Ecto neural progenitor cell (in vitro differentiated cells): ENCODE measurements around the gene NECAP2.
A peak's percentile ranks its signal among the peaks of the same experiment; 100 is the strongest.

Experiments
- DNase-seq: peaks from one replicate; pipeline ENCODE4 v3.0.0-alpha.2; 2018; ENCODE audit warnings: low spot score

Gene NECAP2, protein sequence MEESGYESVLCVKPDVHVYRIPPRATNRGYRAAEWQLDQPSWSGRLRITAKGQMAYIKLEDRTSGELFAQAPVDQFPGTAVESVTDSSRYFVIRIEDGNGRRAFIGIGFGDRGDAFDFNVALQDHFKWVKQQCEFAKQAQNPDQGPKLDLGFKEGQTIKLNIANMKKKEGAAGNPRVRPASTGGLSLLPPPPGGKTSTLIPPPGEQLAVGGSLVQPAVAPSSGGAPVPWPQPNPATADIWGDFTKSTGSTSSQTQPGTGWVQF

DNA sequence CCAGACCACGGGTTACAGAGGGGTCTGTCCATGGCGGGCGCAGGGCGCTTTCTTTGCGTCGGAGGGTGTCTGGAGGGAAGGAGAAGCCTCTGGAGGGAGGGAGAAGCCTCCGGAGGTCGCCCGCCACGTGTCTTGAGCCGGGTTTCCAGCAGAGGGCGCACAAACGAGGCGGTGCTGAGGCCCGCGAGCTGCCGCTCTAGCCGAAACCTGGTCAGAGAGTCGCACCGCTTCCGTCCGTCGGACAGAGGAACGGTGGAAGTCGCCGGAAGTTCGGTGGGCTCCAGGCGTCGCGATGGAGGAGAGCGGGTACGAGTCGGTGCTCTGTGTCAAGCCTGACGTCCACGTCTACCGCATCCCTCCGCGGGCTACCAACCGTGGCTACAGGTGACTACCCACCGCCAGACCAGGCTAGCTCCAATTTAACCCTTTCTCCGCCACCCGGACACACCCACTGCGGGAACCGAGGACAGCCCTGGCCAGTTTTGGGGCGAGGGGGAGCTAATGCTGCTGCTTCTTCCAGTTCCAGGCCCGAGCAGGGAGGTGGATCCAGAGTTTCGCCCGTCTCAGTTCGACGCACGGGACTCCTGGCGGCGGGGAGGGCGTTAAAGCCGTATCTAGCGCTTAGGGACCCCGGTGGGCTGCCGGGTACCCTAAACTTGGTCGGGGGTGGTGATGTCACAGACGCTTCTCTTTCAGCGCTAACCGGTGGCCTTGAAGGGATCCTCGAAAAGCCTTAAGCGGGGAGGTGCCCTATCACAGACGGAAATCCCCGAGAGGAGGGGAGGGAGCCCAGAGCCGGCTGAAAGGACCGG is at the start of gene NECAP2:
Gene NECAP2 (plus strand): TSS at position 255 of the 812 bp plus-strand sequence. CDS start 38 bp downstream, at position 293.
- peak; percentile 97 for DNase-seq

DNA sequence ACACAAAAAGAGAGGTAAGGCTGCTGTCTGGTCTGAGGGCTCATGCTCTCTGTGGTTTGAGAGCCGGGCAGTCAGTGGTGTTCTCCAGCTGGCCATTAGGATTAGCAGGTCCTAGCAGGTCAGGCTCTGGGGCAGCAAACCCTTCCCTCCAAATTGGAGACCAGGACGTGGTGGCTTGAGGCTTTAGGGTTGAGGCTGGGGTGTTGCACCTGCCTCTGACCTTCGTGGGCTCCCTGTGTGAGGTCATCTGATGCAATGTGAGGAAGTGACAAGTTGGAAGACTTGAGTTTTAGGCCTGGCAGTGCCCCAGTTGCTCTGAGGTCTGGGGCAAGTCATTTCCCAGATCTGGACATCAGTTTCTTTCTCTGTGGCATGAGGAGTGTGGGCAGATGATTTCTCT is 49.1 kb upstream of the NECAP2 start:
- no peak for DNase-seq

DNA sequence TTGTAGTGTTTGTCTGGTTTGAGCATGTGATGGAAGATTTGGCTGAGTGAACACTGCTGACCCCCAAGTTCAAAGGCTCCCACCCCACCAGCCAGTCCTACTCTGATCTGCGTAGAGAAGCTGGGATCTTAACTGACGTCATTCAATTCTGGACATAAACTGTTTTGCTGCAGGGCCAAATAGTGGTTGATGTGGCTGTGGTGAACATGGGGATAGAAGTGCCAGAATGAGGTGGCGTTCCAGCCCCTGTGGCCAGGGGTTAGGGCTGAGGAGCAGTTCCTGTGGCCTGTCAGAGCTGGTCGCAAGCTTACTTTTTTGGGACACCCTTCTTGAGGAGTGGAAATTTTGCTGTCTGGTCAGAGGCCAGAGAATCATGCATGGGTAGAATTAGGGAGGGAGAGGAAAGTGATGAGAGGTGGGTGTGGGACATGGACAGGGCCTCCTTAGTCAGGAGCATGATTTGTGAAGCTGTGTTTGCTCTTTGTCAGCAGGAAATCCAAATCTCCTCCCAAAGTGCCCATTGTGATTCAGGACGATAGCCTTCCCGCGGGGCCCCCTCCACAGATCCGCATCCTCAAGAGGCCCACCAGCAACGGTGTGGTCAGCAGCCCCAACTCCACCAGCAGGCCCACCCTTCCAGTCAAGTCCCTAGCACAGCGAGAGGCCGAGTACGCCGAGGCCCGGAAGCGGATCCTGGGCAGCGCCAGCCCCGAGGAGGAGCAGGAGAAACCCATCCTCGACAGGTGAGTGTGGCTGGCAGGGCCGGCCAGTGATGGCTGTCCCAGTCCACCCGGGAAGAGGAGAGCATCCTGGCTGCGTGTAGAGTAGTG is 47.6 kb upstream of the NECAP2 start:
- DNase-seq = no peak

DNA sequence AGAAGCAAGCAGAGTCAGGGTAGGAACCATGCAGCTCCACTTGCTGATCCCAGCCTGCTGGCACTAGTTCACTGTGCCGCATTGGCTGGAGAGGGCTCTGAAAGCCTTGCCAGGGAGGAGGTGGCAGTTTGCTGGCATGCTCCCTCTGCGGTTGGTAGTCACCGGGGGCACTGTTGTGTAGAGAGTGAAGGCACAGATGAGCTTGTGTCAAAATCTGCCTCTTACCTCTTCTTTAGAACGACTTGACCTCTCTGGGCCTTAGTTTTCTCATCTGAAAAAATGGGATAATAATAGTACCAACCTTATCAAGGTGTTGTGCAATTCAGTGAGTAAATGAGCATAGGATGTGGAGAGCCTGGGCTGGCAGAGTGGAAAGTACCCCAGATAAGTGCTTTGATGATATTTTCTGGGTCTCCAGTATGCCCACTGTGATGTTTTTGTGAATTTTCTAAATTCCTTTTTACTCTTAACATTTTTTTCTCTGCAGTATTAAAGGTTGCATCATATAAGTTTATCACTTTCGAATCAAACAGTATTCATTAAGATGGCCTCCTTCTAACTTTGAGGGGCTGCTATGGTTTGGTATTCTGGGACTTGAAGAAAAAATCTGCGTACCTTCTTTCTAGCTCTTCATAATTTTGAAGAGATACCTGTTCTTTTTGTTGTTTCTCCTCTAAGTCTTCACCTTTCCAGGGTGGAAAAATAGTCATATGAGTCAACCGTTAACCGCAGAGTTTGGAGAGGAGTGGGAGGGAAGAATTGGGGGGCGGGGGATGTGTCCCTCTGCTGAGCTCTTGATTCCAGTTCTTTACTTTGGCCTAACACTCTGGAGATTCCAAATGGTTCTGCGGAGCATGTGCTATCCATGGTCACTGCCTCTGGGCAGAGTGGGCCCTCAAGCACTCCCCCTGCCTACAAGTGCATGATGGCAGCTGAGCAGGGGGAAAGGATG is 46.7 kb upstream of the NECAP2 start:
- DNase-seq = no peak

DNA sequence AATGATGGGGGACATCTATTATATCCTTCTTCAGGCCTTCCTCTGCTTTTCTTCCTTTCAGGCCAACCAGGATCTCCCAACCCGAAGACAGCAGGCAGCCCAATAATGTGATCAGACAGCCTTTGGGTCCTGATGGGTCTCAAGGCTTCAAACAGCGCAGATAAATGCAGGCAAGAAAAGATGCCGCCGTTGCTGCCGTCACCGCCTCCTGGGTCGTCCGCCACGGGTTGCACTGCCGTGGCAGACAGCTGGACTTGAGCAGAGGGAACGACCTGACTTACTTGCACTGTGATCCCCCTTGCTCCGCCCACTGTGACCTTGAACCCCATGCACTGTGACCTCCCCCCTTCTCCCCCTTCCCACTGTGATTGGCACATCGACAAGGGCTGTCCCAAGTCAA is 45.5 kb upstream of the NECAP2 start:
- no peak for DNase-seq

DNA sequence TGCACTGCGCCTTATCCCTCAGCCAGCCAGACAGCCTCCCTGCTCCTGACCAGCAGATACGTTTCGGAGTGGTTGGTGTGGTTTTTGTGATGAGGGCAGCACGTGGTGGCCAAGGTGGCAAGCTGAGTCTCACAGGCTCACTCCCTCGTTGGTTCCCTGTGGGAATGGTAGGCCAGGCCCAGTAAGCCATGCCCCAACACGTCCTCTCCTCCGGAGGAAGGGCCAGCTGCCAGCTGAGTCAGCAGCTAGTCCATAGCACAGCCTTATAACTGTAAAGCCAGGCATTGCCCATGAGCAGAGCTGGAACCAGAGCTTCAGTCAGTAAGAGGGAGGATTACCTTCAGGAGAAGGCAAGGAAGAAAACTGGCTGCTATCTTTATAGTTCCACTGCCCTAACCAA is 43.9 kb upstream of the NECAP2 start:
- DNase-seq = no peak

DNA sequence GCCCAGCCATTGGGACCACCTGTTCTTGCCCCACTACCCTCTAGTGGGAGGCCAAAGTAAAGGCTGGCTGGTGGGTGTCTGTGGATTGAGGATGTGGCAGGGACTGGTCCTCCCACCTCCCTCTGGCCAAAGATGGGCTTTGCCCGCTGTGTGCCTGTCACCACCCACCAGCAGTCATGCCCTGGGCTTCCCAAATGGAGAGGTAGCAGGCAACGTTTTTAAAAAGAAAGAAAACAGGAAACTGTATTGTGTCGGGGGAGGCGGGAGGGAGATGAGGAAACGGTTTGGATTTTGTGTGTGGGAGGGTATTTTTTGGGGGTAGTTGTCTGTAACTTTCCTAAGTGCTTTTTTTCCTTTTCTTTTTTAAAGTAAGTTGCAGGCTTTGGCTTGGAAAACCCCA is 43.4 kb upstream of the NECAP2 start:
- DNase-seq = no peak

DNA sequence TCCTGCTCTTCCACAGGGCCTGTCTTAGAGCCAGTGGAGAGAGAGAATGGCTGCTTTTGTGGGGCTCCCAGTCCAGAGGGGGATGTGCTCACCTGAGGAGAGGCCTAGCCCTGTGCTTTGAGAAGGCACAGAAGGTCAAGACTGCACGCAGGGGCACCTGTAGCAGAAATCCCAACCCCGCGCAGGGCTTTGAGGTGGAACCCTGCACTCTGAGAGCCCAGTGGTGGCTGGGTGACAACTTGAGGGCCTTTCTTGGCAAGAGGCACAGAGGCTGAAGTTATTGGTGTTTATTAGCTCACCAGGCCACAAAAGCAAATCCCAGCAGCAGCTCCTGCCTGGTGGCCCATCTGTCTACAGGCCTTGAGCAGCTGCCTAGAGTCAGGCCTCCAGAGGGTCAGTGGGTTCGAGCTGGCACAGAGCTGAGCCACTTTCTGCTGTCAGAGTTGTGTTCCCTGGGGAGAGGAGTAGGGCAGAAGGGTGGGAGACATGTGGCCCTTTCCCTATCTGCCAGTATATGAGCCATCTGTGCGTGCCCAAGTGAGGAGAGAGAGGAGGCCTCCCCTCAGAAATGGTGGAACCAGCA is 42.1 kb upstream of the NECAP2 start:
- no peak for DNase-seq

DNA sequence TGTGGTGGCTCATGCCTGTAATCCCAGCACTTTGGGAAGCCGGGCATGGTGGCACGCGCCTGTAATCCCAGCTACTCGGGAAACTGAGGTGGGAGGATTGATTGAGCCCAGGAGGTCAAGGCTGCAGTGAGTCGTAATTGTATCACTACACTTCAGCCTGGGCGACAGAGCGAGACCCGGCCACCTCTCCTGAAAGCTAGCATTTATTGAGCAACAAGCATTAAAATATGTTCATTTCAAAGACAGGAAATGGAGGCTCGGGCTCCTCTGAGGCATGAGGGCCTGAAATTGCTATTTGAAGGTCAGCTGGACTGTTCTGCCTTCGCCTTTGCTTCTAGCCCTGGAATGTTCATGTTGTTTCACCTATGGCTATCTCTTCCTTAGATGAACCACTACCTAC is 37.8 kb upstream of the NECAP2 start:
- no peak for DNase-seq

DNA sequence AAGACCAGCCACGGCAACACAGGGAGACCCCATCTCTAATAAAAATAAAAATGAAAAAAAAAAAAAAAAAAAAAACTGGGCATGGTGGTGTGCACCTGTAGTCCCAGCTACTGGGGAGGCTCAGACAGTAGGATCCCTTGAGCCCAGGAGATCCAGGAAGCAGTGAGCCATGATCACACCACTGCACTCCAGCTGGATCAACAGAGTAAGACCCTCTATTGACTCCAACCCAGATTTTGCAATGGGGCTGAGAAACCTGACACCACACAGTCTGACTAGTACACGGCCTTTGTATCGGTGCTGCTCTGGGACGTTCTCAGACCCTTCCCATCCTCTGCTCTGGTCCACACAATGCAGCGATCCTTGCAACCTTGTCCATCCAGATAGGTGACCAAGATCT is 35.1 kb upstream of the NECAP2 start:
- DNase-seq = no peak

DNA sequence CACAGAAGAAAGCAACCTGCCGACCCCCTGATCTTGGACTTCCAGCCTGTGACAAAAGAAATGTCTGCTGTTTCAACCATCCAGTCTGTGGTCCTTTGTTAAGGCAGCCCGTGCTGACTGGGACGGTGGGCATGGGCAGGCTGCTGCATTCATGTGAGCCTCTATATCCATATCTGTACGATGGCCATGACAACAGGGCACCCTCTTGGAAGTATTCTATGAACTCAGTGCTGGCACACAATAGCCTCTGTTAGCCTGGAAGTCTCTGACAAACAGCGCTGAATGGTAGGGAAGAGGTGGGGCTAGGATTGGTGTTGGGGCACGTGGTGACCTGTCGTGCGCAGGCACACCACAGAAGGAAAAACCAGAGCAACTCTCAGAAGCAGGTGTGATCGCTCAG is 33.7 kb upstream of the NECAP2 start:
- DNase-seq = no peak

DNA sequence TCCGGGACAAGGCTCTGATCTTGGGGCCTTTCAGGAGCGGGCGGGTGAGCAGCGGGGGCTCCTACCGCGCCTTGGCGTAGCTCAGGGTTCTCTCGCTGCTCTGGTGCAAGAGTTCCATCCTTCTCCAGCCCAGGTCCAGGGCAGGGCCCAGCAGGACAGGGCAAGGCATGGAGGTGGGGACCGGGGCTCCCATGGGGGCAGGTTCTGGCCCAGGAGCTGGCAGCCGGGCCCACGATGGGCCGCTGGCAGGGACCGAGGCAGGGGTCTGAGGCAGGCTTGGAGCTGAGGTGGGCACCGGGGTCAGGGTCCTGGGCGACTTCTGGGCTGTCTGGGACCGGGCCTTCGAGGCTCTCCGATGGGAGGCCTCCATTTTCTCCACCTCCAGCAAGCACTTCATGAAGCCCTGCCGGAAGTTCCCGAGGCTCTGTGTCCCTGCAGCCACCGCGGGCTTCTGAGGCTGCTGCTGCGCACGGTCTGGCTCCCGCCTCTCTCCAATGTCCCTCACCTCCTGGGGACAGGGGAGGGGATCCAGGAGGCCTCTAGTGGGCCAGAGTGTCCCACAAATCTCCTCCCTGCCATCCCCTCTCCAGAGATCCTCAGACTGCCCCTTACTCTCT is 30.9 kb upstream of the NECAP2 start:
- no peak for DNase-seq

DNA sequence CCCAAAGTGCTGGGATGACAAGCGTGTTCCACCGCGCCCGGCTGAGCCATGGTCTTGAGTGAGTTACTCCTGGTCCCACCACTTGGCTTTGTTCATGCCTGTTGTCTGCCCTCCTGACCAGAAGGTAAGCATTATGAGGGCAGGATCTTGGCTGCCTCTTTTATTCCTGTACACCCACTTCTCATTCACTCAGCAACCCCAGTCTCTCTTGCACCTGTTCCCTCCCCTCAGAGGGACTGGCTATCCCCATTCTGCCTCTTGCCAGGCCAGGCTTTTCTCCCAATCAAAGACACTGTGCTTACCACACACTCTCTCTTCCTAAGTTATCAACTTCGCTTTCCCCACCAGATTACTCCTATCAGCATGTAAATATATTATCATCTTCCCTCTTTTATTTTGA is 29.7 kb upstream of the NECAP2 start:
- no peak for DNase-seq

DNA sequence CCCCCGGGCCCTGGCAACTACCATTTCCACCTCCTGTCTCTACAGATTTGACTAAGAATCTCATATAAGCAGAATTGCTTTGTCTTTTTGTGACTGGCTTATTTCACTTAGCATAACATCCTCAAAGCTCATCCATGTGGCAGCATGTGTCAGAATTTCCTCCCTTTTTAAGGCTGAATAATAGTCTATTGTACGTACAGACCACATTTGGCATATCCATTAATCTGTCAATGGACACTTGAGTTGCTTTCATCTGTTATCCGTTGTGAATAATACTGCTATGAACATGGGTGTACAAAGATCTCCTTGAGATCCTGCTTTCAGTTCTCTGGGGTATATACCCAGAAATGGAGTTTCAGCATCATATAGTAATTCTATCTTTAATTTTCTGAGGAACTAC is 27.3 kb upstream of the NECAP2 start:
- no peak for DNase-seq

DNA sequence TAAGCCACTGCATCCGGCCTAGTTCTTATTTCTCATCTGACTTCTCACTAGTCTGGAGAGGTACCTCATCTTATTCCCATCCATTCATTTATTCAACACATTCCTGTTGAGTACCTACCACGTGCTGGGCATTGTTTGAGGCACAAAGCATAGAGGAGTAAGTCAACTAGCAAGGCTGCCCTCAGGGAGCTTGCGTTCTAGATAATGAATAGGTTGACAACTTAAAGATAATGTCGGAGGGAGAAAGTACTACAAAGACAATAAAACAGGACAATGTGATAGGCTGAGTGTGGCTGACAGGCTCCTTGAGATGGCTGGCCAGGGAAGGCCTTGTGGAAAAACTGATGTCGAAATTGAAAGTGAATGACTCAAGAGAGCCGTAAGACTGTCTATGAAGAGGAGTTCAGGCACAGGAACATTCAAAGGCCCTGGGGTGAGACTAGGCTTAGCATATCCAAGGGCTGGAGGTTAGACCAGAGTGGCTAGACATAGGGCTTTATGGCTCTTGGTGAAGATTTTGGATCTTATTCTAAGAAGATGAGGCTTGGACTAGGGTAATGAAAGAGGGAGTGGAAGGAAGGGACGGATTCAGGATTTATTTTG is 21.6 kb upstream of the NECAP2 start:
- no peak for DNase-seq

DNA sequence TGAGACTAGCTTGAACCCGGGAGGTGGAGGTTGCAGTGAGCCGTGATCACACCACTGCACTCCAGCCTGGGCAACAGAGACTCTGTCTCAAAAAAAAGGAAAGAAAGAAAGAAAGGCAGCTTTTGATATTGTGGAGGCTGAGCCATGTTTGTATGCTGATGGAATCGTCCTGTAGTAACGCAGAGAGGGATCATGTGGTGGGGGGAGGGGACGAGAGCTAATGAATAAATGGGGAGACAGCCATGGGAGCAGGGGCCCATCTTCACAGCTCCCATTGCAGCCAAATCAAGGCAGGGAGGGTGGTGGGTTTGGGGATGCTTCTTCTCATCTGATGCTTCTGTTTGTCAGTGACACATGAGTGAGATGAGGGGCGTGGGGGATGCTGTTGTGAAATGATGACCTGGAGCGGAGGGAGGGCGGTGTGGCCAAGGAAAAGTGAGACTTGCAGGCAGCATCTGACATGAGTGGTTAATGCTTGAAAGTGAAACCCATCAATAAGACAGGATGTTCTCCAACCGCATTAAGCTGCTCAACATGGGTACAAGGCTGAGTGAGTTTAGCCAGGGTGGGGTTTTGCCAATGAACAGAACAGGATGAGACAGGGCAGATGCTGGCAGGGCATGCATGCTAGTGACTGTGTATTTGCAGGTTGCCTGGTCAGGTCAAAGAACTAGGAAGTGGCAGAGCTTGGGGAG is 20.0 kb upstream of the NECAP2 start:
- DNase-seq = no peak

DNA sequence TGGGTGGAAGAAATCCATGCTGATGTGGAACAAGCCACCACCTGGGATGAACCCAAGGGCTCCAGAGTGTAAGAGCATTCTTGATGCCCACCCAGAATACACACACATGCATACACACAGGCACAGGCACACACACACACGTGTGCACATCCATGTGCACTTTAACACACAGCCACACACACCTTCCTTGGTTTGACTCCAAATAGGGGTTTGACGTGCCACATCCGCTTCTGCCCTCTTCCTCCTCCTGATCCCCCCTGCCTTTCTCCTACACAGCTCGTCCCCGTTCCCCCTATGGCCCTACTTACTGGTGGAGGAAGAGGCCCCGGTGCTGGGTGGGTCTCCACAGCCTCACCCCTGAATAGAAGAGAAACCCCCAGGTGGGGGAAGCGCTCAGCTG is 19.3 kb upstream of the NECAP2 start:
- no peak for DNase-seq

DNA sequence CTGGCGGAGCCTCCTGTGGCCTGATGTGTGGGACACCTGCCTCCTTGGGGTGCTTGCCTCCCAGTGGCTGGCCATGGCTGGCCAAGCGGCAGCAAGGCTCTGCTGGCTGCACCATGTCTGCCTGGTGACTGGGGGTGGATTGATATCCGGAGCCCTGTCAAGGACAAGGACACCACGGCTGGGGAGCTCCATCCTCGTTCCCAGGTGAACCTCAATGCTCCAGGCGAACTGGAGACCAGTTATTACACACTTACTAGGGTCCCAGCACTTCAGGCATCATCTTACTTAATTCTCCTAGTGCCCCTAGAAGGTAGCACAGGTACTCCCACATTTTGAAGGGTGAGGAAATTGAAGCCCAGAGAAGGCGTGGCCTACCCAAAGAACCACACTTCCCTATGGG is 18.5 kb upstream of the NECAP2 start:
- no peak for DNase-seq

DNA sequence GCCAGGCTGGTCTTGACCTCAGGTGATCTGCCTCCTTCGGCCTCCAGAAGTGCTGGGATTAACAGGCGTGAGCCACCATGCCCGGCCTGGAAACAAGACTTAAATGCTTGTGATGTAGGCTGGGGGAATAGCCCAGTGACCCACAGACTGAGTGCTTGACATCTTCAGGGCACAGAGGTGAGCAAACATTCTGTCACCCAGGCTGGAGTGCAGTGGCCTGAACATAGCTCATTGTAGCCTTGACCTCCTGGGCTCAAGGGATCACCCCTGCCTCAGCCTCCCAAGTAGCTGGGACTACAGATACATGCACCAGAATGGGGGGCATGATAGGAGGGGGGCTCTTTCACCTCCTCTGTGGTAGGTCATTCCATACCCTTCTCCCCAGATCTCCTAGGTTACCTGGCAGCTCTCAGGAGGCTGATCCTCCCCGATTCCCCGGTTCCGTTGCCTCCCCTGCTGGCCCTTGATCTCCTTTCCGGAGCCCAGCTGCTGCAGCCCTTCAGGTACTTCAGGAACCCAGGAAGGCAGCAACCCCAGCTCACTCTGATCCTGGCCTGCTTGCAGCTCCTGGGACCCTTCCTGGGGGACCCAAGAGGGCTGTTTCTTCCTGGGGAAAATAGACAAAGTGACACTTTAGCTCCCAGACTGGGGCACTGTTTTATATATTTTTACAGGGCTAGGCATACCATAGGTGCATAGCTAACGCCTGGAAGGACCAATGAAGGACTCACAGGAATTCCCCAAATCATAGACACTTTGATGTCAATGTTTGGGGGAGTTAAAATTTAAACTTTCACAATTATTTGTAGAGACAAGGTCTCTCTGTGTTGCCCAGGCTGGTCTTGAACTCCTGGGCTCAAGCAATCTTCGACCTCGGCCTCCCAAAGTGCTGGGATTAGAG is 15.1 kb upstream of the NECAP2 start:
- DNase-seq = no peak
